Stimulated activated CD8-positive, alpha-beta memory T cell treated with anti-CD3 and anti-CD28 coated beads, Interleukin-15, amount 100 ng/mL, for 4 hours (primary cell): ENCODE data around the gene ADRA2B.
"Not testable (repeated sequence)": the region's sequence is repeated elsewhere in the genome, so short reads cannot be mapped to it uniquely, and the experiment has no call there.

ENCODE experiments used
- DNase-seq, 2 donors: peaks; one replicate each; pipeline ENCODE4 v3.0.0-alpha.2; 2020; ENCODE audit warnings: low read depth in 2 of 2

Gene ADRA2B

GRCh38 chr2:96069878-96070277 is 46.5 kb downstream of the ADRA2B start:
- not testable (repeated sequence) for DNase-seq

- not testable (repeated sequence) for DNase-seq
These were observed 48.3 kb downstream of the ADRA2B start for GRCh38 chr2:96067902-96068581.

DNA sequence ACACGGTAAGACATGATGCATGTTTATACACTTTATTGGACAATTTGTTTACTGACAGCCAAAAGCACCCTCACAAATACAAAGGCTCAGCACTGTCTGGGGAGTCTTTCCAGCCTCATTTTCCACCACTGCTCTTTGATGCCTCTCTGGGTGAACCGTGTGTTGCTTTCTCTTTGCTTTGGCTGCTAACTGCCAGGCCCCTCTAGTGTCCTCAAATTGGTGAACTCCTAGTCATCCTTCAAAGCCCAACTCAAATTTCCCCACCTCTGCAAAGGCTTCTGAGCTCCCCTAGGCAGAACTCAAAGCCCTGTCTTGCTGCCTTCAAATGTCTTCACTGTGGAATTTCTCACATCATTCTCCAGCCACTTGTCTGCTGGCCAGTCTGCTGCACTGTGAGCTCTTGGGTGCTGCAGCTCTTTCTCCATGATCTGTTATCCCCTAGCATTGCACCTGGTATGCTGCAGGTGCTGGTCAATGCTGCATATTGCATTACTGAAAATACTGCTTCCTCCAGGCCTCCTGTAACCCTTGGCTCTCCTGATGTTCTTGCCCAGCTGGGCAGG is 49.2 kb downstream of the ADRA2B start:
- DNase-seq: not testable (repeated sequence)

GRCh38 chr2:96066511-96066910 is 49.9 kb downstream of the ADRA2B start:
- DNase-seq: not testable (repeated sequence)

DNA sequence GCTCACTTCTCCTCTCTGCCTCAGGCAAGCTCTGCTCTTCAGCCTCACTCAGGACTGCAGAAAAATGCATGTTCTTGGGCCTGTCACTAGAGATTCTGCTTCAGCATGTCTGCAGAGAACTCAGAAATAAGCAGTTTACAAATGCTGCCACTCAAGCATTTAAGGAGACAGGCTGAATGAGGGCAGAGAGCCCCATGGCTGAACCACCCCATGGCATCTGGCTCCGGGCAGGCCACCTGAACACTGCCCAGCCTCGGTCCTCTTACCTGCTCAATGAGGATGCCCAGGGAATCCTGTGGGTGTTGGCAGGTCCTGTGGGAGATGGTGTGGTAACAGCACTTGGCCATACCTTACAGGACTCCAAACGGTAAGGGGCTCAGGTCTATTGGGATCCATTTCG is 50.4 kb downstream of the ADRA2B start:
- not testable (repeated sequence) for DNase-seq

DNA sequence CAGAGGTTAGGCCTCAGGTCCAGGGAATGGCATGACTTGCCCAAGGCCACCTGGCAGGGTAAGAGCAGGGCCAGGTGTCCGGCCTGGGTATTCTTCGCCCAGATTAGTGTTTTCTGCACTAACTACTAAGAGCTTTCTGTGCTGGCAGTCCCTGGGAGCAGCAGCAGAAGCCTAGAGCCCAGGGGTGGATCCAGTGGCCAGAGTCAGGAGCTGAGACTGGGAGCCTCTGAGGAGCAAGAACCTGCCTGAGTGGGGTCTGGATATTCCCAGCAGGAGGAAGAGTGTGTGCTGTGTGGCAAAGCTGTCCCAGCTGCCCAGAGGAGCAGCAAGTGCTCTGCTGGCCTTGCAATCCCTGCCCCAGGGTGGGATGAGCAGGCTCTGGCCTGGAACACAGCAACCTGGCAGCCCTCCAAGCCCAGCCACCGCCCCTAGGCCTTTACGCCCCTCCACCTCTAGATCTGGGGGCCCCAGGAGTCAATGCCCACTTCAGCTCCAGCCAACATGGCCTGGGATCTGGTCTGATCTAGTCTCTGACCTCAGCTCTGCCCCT is 50.9 kb downstream of the ADRA2B start:
- DNase-seq: no peak

DNA sequence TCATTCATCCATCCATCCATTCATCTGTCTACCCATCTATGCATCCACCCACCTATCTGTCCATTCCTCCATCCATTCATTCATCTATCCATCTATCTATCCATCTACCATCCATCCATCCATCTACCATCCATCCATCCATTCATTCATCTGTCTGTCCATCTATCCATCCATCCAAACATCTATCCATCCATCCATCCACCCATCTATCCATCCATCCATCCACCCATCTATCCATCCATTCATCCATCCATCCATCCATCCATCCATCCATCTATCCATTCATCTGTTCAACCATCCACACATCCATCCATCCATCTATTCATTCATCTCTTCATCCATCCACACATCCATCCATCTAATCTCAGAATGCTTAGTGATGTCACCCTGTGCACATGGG is 51.6 kb downstream of the ADRA2B start:
- not testable (repeated sequence) for DNase-seq

DNA sequence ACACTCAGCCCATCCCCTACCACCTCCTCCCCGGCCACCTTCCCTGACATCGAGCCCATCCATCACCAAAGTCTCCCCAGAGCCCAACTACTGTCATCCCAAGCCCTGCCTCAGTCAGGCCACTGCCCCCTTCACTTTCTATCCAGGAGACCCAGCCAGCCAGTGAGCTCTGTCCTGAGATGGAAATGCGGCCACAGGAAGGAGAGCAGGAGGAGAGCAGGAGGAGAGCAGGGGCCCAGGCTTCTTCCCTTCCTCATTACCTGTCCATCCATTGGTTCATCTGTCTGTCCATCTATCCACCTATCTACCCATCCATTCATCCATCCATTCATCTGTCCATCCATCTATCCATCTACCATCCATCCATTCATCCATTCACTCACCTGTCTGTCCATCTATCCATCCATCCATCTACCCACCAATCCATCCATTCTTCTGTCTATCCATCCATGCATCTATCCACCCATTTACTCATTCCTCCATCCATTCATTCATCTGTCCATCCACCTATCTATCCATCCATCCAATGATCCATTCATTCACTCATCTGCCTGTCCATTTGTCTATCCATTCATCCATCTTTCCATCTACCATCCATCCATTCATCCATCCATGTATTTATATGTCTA is 52.2 kb downstream of the ADRA2B start:
- not testable (repeated sequence) for DNase-seq

DNA sequence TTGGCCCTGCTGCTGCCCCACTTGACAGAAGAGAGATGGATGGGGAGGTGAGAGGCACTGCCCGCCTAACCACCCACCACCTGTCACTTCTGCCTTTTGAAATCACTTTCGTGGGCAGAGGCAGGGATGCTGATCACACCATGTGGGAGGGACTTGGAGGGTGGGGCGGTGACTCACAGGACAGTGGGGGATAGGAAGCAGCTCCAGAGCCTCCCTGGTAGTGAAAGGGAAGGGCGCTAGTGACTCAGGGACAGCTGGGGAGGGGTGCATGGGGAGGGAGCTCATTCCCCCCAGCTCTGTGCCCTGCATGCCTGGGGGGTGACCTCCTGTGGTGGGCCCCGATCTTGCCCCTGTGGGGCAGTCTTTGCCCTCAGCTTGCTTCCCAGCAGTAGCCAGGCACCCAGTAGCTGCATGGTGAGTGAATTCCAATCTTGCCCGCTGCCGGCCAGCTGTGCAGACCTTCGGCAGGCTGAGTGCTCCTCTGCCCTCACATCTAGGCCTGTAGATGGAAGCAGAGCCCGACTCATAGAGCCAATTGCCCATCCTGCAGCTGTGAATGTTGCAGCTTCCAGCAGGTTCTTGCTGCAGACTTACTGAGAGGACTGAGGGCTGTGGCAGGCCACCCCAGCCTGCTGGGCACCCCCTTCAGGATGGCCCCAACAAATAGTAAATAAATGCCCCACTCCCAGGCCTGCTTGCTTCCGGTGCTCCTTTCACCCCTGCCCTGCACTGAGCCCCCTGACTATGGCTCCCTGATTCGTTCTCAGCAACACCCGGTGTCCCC is 53.1 kb downstream of the ADRA2B start:
- DNase-seq: peak in 1 of 2 donors; percentile 26
